Activated effector memory CD4-positive, alpha-beta T cell treated with anti-CD3 and anti-CD28 coated beads, Interleukin-2, amount 50 U/mL, for 16 hours (primary cell): Measurements from ENCODE around the gene SUCLG2.

Experiments used
- DNase-seq: peaks from one replicate; pipeline ENCODE4 v3.0.0-alpha.2; 2020

Gene SUCLG2

GRCh38 chr3:67654099-67654843, at the start of gene SUCLG2:
SUCLG2 (minus strand) TSS chr3:67654612; CDS start chr3:67654586, 26 bp downstream.
- peak; percentile 93 for DNase-seq

- DNase-seq = no peak
Observed at GRCh38 chr3:67700596-67700995, 46.2 kb upstream of the SUCLG2 start.

GRCh38 chr3:67699882-67700281, 45.5 kb upstream of the SUCLG2 start:
- no peak for DNase-seq

GRCh38 chr3:67692621-67693020, 38.2 kb upstream of the SUCLG2 start:
- no peak for DNase-seq

- no peak for DNase-seq
Observed at GRCh38 chr3:67691926-67692325, 37.5 kb upstream of the SUCLG2 start.

GRCh38 chr3:67691207-67691606, 36.8 kb upstream of the SUCLG2 start:
- DNase-seq = no peak

- DNase-seq = no peak
Observed at GRCh38 chr3:67689806-67690205, 35.4 kb upstream of the SUCLG2 start.

- no peak for DNase-seq
Observed at GRCh38 chr3:67688231-67688630, 33.8 kb upstream of the SUCLG2 start.

GRCh38 chr3:67686069-67686468, 31.7 kb upstream of the SUCLG2 start:
- DNase-seq = no peak

GRCh38 chr3:67685499-67685898, 31.1 kb upstream of the SUCLG2 start:
- no peak for DNase-seq

- no peak for DNase-seq
Observed at GRCh38 chr3:67684211-67684610, 29.8 kb upstream of the SUCLG2 start.

- no peak for DNase-seq
Observed at GRCh38 chr3:67683522-67683921, 29.1 kb upstream of the SUCLG2 start.

GRCh38 chr3:67678665-67679064, 24.3 kb upstream of the SUCLG2 start:
- no peak for DNase-seq

GRCh38 chr3:67674055-67674454, 19.6 kb upstream of the SUCLG2 start:
- DNase-seq = no peak

- no peak for DNase-seq
Observed at GRCh38 chr3:67662733-67663132, 8.3 kb upstream of the SUCLG2 start.

- no peak for DNase-seq
Observed at GRCh38 chr3:67661089-67661488, 6.7 kb upstream of the SUCLG2 start.

GRCh38 chr3:67657192-67657591, 2.8 kb upstream of the SUCLG2 start:
- no peak for DNase-seq

GRCh38 chr3:67656614-67657013, 2.2 kb upstream of the SUCLG2 start:
- no peak for DNase-seq

GRCh38 chr3:67655364-67656121, 1.1 kb upstream of the SUCLG2 start:
- peak; percentile 87 for DNase-seq

GRCh38 chr3:67654844-67655177, 399 bp upstream of the SUCLG2 start:
- no peak for DNase-seq

- DNase-seq = no peak
Observed at GRCh38 chr3:67653425-67654098, 850 bp downstream of the SUCLG2 start.

- no peak for DNase-seq
Observed at GRCh38 chr3:67650084-67650483, 4.3 kb downstream of the SUCLG2 start.

GRCh38 chr3:67649681-67650080, 4.7 kb downstream of the SUCLG2 start:
- no peak for DNase-seq

- no peak for DNase-seq
Observed at GRCh38 chr3:67648701-67649100, 5.7 kb downstream of the SUCLG2 start.
